Liver (tissue), 3 donors: ENCODE results near the gene RALGPS1.

Experiments used
- CTCF ChIP-seq: fragments of 150-350 bp; IDR thresholded peaks from 2 replicates; pipeline ENCODE4 v1.5.1; 2017; ENCODE audit warnings: improper control_type of control experiment, low read depth, low read length; ENCODE audit not compliant: missing input control
- EGR1 ChIP-seq, 2 donors: IDR thresholded peaks; 2 replicates each; pipeline ENCODE4 v1.6.1; 2016 to 2018; ENCODE audit warnings: antibody characterized with exemption in 2 of 2, low read depth in 2 of 2
- FOXA1 ChIP-seq: IDR thresholded peaks from 2 replicates; pipeline ENCODE4 v1.6.1; 2016; ENCODE audit warnings: antibody characterized with exemption
- GABPA ChIP-seq, 2 donors: IDR thresholded peaks in 1 of 2; conservative IDR thresholded peaks in 1 of 2; 2 replicates each; pipeline ENCODE4 v1.6.1; 2016; ENCODE audit warnings: antibody characterized with exemption in 2 of 2, mild to moderate bottlenecking in 1 of 2, moderate library complexity in 1 of 2
- JUND ChIP-seq, 2 donors: IDR thresholded peaks; 2 replicates each; pipeline ENCODE4 v1.6.1; 2016; ENCODE audit warnings: antibody characterized with exemption in 2 of 2
- MAX ChIP-seq: IDR thresholded peaks from 2 replicates; pipeline ENCODE4 v1.6.1; 2016; ENCODE audit warnings: antibody characterized with exemption
- RAD21 ChIP-seq, 2 donors: IDR thresholded peaks; 2 replicates each; pipeline ENCODE4 v1.6.1; 2016; ENCODE audit warnings: antibody characterized with exemption in 2 of 2, mild to moderate bottlenecking in 2 of 2
- REST ChIP-seq: IDR thresholded peaks from 2 replicates; pipeline ENCODE4 v1.6.1; 2016; ENCODE audit warnings: antibody characterized with exemption, mild to moderate bottlenecking
- RXRA ChIP-seq, 2 donors: IDR thresholded peaks; 2 replicates each; pipeline ENCODE4 v1.6.1; 2017 to 2018; ENCODE audit warnings: antibody characterized with exemption in 2 of 2, mild to moderate bottlenecking in 1 of 2
- SP1 ChIP-seq: IDR thresholded peaks from 2 replicates; pipeline ENCODE4 v1.6.1; 2018; ENCODE audit warnings: antibody characterized with exemption, mild to moderate bottlenecking
- TAF1 ChIP-seq: conservative IDR thresholded peaks from 2 replicates; pipeline ENCODE4 v1.6.1; 2016; ENCODE audit warnings: antibody characterized with exemption, mild to moderate bottlenecking
- ZBTB33 ChIP-seq: IDR thresholded peaks from 2 replicates; pipeline ENCODE4 v1.6.1; 2016; ENCODE audit warnings: antibody characterized with exemption
- TF ChIP-seq, protein P1 (sequence below): IDR thresholded peaks from 2 replicates; pipeline ENCODE4 v1.6.1; 2016; ENCODE audit warnings: antibody characterized with exemption
- donor health status: healthy.
- donor health status: healthy.

DNA sequence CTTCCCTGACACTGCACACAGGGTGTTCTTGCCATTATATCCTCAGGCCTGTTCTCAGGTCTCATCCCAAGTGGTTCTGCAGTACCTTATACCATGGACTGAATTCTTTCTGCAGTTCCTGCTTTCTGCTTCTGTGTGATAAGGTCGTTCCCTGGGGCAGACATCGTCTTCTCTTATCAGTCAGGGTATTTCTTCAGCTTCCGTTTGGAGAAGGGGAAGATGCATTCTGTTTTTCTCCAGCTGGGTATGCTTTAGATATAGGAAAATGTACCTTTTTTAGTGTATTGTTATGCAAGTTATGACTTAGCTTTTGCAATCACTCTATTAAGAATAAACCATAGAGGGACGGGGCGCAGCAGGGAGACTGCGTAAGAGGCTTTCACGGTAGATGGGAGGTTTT, 31.1 kb downstream of the RALGPS1 start:
- TF ChIP-seq MAX (no peak), CTCF (no peak), RAD21 (IDR thresholded peaks at IDR 0.05) (no peak), TAF1 (no peak), GABPA (IDR thresholded peaks at IDR 0.05 in 1 of 2, conservative IDR thresholded peaks at IDR 0.05 in 1 of 2) (no peak), ZBTB33 (no peak), JUND (IDR thresholded peaks at IDR 0.05) (no peak), EGR1 (IDR thresholded peaks at IDR 0.05; ENCODE audit: low read depth in 2 of 2) (no peak), SP1 (no peak), REST (no peak), FOXA1 (no peak), RXRA (IDR thresholded peaks at IDR 0.05) (no peak)
- TF ChIP-seq, protein P1, sequence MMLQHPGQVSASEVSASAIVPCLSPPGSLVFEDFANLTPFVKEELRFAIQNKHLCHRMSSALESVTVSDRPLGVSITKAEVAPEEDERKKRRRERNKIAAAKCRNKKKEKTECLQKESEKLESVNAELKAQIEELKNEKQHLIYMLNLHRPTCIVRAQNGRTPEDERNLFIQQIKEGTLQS: no peak
